NCI-H345 treated with DMSO at 0.1 percent for 48 hours (cell line): ENCODE data around the gene MYRIP.
"Not testable (repeated sequence)": the region's sequence is repeated elsewhere in the genome, so short reads cannot be mapped to it uniquely, and the experiment has no call there.

Experiments used
- DNase-seq: peaks from one replicate; lab custom pipeline; 2025; ENCODE audit not compliant: unreplicated experiment; lab: John Stamatoyannopoulos, UW

Gene MYRIP

DNA sequence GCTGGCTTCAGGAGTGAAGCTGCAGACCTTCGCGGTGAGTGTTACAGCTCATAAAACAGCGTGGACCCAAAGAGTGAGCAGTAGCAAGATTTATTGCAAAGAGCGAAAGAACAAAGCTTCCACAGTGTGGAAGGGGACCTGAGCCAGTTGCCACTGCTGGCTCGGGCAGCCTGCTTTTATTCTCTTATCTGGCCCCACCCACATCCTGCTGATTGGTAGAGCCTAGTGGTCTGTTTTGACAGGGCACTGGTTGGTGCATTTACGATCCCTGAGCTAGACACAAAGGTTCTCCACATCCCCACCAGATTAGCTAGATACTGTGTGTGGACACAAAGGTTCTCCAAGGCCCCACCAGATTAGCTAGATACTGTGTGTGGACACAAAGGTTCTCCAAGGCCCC is 267.7 kb downstream of the MYRIP start:
- not testable (repeated sequence) for DNase-seq

DNA sequence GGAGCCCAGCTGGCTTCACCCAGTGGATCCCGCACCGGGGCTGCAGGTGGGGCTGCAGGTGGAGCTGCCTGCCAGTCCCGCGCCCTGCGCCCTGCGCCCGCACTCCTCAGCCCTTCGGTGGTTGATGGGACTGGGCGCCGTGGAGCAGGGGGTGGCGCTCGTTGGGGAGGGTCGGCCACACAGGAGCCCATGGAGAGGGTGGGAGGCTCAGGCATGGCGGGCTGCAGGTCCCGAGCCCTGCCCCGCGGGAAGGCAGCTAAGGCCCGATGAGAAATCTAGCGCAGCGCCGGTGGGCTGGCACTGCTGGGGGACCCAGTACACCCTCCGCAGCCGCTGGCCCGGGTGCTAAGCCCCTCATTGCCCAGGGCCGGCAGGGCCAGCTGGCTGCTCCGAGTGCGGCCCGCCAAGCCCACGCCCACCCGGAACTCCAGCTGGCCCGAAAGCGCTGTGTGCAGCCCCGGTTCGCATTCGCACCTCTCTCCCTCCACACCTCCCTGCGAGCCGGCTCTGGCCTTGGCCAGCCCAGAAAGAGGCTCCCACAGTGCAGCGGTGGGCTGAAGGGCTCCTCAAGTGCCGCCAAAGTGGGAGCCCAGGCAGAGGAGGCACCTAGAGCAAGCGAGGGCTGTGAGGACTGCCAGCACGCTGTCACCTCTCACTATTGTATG is 268.6 kb downstream of the MYRIP start:
- not testable (repeated sequence) for DNase-seq

DNA sequence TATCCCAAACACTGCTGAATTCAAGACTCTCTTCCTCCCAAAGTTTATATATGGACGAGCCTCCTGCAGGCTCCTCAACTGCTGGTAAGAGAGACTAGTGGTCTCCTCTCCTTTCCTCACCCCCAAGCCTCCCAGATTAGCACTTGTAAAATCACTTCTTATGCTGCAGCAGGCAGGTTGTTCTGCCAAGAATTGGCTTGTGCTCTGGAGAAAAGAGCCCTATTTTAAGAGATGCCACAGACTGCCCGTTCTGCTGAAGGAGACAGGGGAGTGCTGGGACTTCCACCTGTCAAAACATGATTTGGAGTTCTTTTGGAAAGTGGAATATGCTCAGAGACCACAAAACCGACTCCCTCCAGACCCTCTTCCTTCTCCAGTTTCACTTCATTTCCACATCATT is 269.2 kb downstream of the MYRIP start:
- no peak for DNase-seq

DNA sequence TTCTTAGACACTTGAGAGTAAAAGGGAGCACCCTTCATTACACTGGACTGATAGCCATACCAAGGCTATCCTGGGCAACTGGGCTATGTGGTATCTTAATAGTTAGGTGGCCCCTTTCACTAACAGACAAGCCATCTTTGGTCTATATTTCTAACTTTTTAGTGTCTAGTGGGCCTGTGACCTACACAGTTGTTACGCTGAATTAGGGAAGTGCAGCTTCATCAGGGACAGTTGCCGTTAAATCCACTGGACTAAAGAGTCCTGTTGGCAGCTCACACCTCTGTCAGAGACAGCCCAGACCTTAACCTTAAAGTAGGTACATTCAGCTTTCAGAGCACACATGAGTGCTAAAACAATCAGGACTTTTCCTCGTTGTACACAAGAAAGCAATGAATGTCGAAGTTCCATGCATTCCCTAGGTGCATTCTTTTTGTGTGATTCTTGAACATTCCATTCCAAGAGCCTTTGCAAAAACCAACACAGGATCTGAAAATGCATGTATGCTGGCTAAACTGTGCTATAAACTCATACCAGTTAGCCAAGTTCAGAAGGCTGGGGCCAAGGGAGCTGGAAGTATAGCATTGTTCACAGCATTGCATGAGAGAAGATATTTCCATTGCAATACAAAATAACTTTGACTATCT is 269.9 kb downstream of the MYRIP start:
- DNase-seq = no peak

DNA sequence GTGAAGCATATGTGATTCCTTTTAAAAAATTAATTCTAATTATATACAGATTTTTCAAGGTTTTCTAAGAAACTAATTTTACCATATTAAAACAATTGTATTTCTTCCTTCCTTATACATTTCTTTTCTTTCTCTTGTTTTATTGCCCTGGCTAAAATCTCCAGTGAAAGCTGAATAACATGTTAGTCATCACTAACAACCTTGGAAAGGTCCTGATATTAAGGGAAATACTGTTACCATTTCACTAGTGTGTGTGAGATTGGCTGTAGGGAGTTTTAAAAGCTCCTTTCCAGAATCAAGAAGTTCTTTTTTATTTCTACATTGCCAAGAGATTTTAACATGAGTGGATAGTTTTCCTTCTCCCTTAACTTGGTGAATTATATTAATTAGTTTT is 270.4 kb downstream of the MYRIP start:
- DNase-seq = no peak

DNA sequence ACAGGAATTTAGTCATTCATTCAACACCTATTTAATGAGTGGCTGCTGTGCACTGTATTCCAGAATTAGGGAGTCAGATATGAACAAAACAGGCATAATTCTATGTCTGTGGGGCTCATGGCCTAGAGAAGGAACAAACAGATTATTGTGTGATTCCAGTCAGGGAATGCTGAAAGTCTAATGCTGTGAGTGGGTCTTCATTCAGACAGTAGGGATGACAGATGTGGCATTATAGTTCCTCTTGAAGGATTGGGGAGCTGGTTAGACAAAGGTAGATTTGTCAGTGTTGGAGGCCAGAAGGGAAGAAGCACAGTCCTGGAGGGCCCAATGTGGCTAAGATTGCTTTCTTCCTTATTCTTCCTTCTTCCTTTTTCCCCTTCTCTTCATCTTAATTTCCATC is 273.7 kb downstream of the MYRIP start:
- DNase-seq = no peak

DNA sequence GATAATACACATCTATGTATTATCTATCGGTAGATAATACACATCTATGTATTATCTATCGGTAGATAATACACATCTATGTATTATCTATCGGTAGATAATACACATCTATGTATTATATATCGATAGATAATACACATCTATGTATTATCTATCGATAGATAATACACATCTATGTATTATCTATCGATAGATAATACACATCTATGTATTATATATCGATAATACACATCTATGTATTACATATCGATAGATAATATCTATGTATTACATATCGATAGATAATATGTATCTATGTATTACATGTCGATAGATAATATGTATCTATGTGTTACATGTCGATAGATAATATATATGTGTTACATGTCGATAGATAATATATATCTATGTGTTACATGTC is 275.0 kb downstream of the MYRIP start:
- not testable (repeated sequence) for DNase-seq

DNA sequence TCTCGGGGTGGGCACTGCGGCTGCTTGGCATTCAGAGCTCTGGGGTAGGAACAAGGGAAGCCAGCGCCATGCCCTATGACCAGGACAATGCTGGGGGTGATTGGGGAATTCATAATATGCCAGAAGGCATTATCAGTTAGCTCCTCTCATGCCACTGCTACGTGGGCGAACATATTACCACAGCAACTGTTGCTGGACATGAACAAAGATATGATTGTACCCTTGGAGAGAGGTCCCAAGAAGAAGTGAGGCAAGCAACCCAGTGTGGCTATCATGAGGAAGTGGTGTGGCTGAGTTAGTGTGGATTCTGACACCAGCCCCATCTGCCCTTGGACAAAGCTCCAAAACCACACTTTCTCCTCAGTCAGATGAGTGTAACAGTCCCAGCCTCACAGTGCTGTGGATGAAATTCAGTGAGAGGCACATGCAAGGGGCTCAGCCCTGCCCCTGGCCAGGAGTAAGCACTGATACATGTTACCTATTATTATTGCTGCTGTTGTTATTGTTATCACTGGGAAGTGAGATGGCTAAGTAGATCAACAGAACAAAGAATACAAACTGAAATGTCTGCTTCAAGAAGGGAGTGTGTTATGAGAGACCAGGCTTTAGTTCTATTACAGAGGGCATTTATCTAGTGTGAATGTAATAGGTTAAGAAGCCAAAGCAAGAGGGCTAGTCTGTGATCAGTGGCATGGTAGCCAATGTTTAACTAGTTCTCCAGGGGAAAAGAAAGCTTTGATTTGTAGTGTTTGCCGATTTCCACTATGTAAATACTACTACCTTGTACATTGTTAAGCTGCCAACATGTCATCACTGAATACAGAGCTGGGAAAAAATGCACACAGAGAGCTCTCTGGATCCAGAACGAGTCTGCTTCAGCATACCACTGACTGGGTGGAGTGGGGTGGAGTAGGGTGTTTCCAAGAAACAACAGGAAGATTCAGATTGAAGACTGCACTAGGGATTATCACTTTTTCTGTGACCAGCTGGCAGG is 277.8 kb downstream of the MYRIP start:
- peak; percentile 62 for DNase-seq

DNA sequence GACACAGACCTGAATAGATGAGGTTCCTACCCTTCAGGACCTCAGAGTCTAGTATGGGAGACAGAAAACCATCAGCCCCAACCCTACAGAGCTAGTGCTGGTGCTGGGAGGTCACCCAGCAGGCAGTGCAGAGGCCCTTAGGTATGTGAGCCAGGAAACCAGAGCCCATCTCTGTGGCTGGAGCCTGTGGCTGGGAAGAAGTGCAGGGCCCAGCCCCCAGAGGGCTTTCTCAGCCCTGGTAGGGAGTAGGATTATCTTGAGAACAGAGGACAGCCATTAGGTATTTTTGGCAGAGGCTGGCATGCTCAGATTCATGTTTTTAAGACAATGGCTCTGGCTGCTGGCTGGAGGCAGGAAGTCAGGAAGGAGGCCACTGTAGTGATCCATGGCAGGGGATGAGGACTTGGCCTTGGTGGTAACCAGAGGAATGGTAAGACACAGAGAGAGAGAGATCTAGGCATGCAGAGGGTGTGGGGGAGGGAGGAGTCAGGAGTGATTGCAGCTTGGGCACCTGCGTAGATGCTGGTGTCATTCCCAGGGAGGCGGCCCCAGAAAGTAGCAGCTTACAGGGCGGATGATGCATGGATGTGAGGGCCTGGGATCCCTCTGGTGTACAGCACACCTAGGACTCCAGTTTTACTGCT is 279.2 kb downstream of the MYRIP start:
- DNase-seq = no peak

DNA sequence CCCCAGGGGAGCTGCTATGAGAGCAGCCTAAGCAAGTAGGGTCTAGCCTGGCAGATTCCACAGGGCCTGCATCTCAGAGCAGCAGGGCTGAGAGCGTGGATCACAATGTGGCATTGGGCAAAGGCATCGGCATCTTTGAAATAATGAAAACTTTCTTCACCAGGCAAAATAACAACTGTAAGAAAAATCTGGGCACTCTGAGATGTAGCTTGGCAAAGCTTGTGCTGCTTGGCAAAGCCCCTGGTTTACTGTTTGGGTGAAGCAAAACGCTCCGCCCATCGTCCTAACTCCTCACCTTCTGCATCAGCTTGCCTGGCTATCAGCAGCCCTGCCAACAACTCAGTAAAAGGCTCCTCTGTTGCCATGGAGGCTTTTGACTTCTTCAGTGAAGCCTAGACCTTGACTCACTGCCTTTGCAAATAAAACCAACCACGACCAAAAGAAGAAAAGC is 287.3 kb downstream of the MYRIP start:
- no peak for DNase-seq

DNA sequence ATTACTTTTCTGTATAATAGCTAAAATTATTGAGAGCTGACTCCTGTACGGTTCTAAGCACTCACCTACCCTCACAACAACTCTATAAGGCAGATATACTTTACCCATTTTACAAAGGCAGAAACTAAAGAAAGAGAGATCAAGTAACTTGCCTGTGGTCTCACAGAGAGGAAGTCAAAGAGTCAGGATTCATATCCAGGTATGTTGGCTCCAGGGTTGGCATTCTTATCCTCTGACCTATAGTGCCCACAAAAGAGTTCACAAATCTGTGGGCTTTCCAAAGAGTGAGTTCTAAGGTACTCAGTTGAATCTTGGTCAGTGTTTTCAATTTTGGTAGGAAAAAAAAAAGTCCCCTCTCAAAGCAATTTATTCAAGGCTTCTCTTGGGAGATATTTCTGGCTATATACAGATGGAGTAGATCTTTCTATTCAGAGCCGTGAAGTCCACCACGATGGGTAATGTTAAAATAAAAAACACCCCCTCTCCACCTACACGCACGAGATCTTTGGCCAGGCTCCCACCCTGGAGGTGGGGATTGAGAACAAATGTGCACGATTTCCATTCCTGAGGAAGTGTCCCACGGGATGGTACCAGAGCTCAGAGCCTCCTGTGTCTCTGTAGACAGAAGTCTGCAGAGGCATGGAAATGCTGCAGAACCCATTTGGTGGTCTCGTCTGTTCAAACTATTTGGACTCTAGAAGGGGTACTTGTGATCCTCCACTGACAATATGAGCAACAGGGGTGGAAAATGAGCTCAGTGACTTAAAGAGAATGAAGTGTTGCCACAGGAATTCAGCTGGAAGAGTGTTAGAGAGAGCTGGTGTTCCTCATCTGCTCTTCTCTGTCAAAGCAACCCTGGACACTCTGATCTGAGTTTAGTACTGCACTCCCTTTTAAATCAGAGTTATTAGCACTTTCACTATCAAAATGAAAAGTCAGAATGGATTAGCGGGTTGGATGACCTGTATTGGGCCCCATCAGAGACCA is 288.0 kb downstream of the MYRIP start:
- DNase-seq = no peak

DNA sequence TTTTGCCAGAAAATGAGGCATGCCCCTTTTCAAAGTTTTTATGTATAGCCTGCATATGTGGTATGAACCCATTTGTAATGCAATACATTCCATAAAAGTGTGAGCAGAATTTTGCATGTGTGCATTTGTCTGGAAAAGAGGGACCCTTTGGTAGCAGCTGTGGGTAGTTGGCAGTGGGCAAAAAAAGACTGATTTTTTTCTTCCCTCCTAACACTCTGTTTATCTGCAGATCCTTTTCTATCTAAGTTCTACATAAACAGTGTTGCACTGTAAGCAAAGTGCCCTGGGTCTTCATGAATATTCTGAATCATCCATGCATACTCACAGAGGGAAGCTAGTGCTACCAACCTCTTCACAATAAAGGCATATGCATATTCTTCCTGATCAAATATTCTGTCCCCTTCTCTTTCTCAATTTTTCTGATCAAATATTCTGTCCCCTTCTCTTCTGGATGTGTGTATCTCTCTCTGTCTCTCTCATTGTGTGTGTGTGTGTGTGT is 288.9 kb downstream of the MYRIP start:
- DNase-seq = no peak

DNA sequence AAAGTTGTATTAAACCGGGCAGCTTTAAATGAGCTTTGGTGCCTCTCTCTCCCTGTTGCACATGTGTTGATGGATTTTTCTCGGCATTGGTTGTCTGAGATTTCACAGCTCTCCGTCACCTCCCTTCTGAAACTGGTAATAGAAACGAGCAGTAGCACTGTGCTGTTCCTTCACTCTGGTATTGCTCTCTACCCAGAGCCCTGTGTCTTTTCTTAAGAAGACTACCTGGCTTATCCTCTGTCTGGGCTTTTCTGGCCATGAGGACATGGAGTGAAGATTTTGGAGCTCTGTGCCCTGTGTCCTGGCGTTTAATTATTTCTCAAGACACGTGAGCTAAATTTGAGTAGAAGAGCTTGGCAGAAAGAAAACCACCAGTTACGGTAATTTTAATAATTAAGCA is 290.5 kb downstream of the MYRIP start:
- DNase-seq = no peak

DNA sequence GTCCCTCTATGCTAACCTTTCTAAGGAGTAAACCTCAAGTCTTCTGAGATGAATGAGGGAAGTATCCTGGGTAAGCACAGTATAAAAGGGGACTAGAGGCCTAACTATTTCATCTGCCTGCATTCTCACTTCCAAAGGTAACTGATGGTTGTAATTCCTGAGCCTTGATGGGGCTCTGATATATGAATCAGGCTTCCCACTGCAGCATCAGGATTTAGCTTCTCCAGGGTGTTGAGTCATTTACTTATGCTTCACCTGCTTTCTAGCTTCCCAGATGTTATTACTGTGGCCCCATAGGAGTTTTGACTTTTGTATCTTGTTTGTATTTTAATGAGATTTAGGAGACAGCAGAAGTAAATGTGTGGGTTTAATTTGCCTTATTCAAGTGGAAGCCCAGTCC is 292.8 kb downstream of the MYRIP start:
- no peak for DNase-seq

DNA sequence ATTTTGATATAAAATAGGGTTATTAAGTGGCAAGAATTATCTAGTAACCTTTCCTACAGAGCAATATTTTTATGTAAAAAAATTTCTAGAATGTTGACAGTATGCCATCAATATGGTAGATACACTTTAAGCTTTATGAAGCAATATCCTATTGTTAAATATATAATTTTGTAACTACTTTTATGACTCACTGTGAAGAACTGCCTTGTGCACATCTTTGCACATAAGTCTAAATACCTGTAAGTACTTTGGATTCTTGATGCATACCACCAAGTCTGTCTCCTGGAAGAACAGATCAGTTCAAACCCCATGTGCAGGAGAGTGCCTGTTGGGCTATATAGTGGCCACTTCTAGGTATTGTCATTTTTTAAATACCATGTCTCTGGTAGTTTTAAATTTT is 294.4 kb downstream of the MYRIP start:
- no peak for DNase-seq

DNA sequence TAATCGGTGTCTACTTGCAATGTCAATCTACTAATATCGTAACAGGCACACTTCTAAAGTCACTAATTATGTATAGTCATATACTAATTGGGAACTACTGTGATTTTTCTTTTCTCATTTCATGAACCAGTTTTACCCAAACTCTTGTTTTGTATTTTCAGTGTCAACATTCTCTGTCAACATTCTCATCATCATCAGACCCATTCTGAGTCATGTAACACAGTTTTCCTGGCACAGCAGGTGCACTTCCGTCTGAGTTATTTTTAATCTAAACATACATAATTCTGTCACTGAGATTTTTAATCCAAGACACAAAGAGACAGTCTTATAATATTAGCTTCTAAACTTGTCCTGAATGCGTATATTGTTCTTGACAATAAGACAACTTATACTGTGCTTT is 295.0 kb downstream of the MYRIP start:
- DNase-seq = no peak

DNA sequence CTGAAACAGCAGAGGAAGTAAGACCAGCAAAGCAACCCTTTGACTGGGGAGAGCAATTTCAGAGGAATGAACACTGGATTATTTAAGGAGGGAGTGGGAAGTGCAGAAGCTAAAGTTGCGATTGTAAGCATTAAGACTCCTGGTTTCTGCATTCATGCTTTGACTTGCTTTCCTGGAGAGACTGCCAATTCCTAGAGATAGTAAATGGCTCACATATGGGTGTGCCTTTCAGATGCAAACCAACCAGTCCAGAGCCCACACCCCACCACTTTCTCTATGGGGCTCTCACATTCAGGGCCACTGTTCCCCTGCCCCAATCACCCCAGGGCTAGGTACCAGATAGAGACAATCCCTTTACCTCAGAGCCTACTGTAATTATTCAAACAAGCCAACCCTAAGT is 299.2 kb downstream of the MYRIP start:
- DNase-seq = no peak

DNA sequence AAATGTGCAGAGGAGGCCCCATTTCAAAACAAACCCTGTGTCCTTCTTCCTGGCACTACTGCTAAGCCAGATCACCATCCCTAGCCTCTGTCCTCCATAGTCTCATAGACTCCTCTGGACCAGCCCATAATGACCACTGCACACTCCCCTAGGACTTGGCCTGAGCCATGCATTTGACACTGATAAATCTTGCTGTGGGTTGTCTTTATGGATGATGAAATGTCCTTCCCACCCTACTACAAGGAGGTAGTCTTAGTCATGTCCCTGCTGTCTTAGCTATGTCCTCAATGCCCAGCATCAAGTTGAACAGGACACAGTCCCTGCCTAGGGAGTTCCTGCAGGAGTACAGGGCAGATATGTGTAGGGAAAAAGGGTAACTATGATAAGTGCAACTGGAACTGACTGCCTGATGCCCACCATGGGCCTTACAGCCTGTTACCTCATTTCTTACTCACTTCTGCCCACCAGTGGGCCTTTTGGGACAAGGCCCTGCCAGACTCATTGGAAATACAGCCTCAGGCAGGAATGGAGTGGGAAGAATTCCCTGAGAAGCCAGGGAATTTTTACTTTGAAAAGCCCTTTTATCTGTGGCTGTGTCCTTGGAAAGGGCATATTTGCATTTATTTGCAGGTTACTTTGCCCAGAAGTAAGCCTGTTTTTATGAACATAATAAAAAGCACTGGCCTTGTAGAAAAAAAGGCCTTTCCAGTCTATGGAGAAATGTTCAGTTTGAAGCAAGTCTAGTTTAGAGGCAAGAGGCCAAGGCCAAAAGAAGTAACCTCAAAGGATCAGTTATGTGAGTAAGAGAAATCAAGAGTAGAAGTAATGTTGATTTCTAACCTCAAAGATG is 300.5 kb downstream of the MYRIP start:
- DNase-seq = no peak
